ENCODE results near the gene PIGM.

DNA sequence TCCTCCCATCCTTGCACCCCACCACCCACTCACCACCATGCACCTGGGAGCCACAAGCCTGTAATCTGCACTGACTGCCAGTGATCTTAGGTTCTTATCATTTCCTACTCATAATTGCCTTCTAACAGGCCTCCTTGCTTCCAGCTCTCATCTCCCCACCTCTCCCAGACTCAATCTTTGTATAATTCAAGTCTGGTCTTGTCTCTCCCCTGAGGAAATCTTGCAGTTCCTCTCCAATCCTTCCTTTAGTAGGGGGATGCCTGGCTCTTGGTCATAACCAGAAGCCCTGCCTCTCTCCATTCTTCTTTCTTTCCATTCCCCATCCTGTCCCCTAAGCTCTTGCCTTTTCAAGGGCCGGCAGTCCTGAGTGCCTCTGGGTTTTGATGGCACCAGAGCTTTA, 27.8 kb downstream of the PIGM start:
- TF ChIP-seq, protein P1, sequence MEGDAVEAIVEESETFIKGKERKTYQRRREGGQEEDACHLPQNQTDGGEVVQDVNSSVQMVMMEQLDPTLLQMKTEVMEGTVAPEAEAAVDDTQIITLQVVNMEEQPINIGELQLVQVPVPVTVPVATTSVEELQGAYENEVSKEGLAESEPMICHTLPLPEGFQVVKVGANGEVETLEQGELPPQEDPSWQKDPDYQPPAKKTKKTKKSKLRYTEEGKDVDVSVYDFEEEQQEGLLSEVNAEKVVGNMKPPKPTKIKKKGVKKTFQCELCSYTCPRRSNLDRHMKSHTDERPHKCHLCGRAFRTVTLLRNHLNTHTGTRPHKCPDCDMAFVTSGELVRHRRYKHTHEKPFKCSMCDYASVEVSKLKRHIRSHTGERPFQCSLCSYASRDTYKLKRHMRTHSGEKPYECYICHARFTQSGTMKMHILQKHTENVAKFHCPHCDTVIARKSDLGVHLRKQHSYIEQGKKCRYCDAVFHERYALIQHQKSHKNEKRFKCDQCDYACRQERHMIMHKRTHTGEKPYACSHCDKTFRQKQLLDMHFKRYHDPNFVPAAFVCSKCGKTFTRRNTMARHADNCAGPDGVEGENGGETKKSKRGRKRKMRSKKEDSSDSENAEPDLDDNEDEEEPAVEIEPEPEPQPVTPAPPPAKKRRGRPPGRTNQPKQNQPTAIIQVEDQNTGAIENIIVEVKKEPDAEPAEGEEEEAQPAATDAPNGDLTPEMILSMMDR (IDR thresholded peaks at IDR 0.05): no peak
- TF ChIP-seq POLR2AphosphoS5 (IDR thresholded peaks at IDR 0.05): no peak
- TF ChIP-seq POLR2A (IDR thresholded peaks at IDR 0.05): no peak
- no peak for TF ChIP-seq EP300 (IDR thresholded peaks at IDR 0.05)
